Panc1 (cell line): ENCODE data around the gene APH1A.

Source experiments
- CTCF ChIP-seq: fragments of 450-650 bp; IDR thresholded peaks from 2 replicates; pipeline ENCODE4 v1.5.1; 2017; ENCODE audit warnings: mild to moderate bottlenecking
- POLR2AphosphoS5 ChIP-seq: IDR thresholded peaks from 2 replicates; pipeline ENCODE4 v1.6.1; 2012; ENCODE audit warnings: mild to moderate bottlenecking, low read depth, low read length, moderate library complexity
- TCF7L2 ChIP-seq: IDR thresholded peaks from 2 replicates; pipeline ENCODE4 v1.6.1; 2011; ENCODE audit warnings: mild to moderate bottlenecking, low read depth, low read length, inconsistent platforms

- no peak; the same call in 1 of the 2 replicates for TF ChIP-seq CTCF
- no peak for TF ChIP-seq TCF7L2
- no peak for TF ChIP-seq POLR2AphosphoS5
Measured at GRCh38 chr1:150256198-150256553, 12.6 kb downstream of the APH1A start.
